Dermis microvascular lymphatic vessel endothelial cell (primary cell): ENCODE data around the gene ADAMTSL1. TPM values are rescaled to one million over a fixed set of nuclear protein-coding genes. Genes with fewer than 3 reads are reported as not detected.

Experiments used
- DNase-seq, 2 donors: peaks; one replicate each; pipeline versions ENCODE4 v3.0.0 to v3.0.0-alpha.2; 2010; ENCODE audit warnings: low read depth in 2 of 2
- total RNA-seq: library from RNA; depleted of rRNA; stranded (reverse); fragments of >200 nt; gene quantifications from 2 replicates; pipeline ENCODE4 v1.2.1, GENCODE V29; 2014

ADAMTSL1 gene
- total RNA-seq, 1 donor from 2014 or later: 9.1 TPM

- no peak for DNase-seq
Observed at GRCh38 chr9:18893491-18893890, 419.5 kb downstream of the ADAMTSL1 start.

- no peak for DNase-seq
Observed at GRCh38 chr9:18896004-18896403, 422.1 kb downstream of the ADAMTSL1 start.

- DNase-seq: no peak
Observed at GRCh38 chr9:18896531-18897179, 422.7 kb downstream of the ADAMTSL1 start.

GRCh38 chr9:18903450-18903849 lies 429.5 kb downstream of the ADAMTSL1 start:
- DNase-seq: no peak

GRCh38 chr9:18905028-18905882 lies 431.3 kb downstream of the ADAMTSL1 start:
- peak in 1 of 2 donors; percentile 41 for DNase-seq

- no peak for DNase-seq
Observed at GRCh38 chr9:18905883-18906629, 432.1 kb downstream of the ADAMTSL1 start.

- peak in 1 of 2 donors; percentile 36 for DNase-seq
Observed at GRCh38 chr9:18906656-18907395, 432.9 kb downstream of the ADAMTSL1 start.

GRCh38 chr9:18907927-18908625 lies 434.1 kb downstream of the ADAMTSL1 start:
- DNase-seq: no peak

- no peak for DNase-seq
Observed at GRCh38 chr9:18909140-18910018, 435.4 kb downstream of the ADAMTSL1 start.

GRCh38 chr9:18910435-18910834 lies 436.5 kb downstream of the ADAMTSL1 start:
- no peak for DNase-seq

- DNase-seq: no peak
Observed at GRCh38 chr9:18910916-18911315, 437.0 kb downstream of the ADAMTSL1 start.

GRCh38 chr9:18911714-18912342 lies 437.9 kb downstream of the ADAMTSL1 start:
- DNase-seq: no peak

GRCh38 chr9:18920141-18921084 lies 446.5 kb downstream of the ADAMTSL1 start:
- peak in 1 of 2 donors; percentile 43 for DNase-seq

- no peak for DNase-seq
Observed at GRCh38 chr9:18921366-18922075, 447.6 kb downstream of the ADAMTSL1 start.

GRCh38 chr9:18922161-18922885 lies 448.4 kb downstream of the ADAMTSL1 start:
- no peak for DNase-seq

- no peak for DNase-seq
Observed at GRCh38 chr9:18923167-18923566, 449.2 kb downstream of the ADAMTSL1 start.
